IPS-11a (cell line): ENCODE measurements around the gene LRRC31.

Experiments used
- H3K4me3 ChIP-seq: one replicate; pipeline ENCODE4 v1.5.1; 2013; ENCODE audit warnings: low read depth, low read length, control low read depth

The LRRC31 gene

GRCh38 chr3:169864270-169864669, 5.5 kb downstream of the LRRC31 start:
- H3K4me3 ChIP-seq, result no peak overlapping the region

GRCh38 chr3:169863458-169863899, 6.3 kb downstream of the LRRC31 start:
- H3K4me3 ChIP-seq, result no peak overlapping the region

GRCh38 chr3:169861871-169862270, 7.9 kb downstream of the LRRC31 start:
- no peak overlapping the region for H3K4me3 ChIP-seq

- no peak overlapping the region for H3K4me3 ChIP-seq
These were observed 11.9 kb downstream of the LRRC31 start for GRCh38 chr3:169857811-169858210.

GRCh38 chr3:169855514-169855913, 14.2 kb downstream of the LRRC31 start:
- no peak overlapping the region for H3K4me3 ChIP-seq

GRCh38 chr3:169850618-169851017, 19.1 kb downstream of the LRRC31 start:
- H3K4me3 ChIP-seq, result no peak overlapping the region

GRCh38 chr3:169848741-169849140, 21.0 kb downstream of the LRRC31 start:
- no peak overlapping the region for H3K4me3 ChIP-seq

GRCh38 chr3:169847896-169848295, 21.8 kb downstream of the LRRC31 start:
- H3K4me3 ChIP-seq, result no peak overlapping the region

- H3K4me3 ChIP-seq, result no peak overlapping the region
These were observed 23.1 kb downstream of the LRRC31 start for GRCh38 chr3:169846458-169847193.

GRCh38 chr3:169842960-169843359, 26.8 kb downstream of the LRRC31 start:
- H3K4me3 ChIP-seq, result no peak overlapping the region

- no peak overlapping the region for H3K4me3 ChIP-seq
These were observed 28.6 kb downstream of the LRRC31 start for GRCh38 chr3:169841171-169841570.

- no peak overlapping the region for H3K4me3 ChIP-seq
These were observed 31.2 kb downstream of the LRRC31 start for GRCh38 chr3:169838511-169839030.

GRCh38 chr3:169836942-169837275, 32.8 kb downstream of the LRRC31 start:
- H3K4me3 ChIP-seq, result no peak overlapping the region

- H3K4me3 ChIP-seq, result no peak overlapping the region
These were observed 33.4 kb downstream of the LRRC31 start for GRCh38 chr3:169836078-169836941.

GRCh38 chr3:169835533-169835932, 34.2 kb downstream of the LRRC31 start:
- no peak overlapping the region for H3K4me3 ChIP-seq

- no peak overlapping the region for H3K4me3 ChIP-seq
These were observed 42.0 kb downstream of the LRRC31 start for GRCh38 chr3:169827712-169828111.

GRCh38 chr3:169825316-169825715, 44.4 kb downstream of the LRRC31 start:
- H3K4me3 ChIP-seq, result no peak overlapping the region

- no peak overlapping the region for H3K4me3 ChIP-seq
These were observed 46.8 kb downstream of the LRRC31 start for GRCh38 chr3:169822983-169823382.

- H3K4me3 ChIP-seq, result no peak overlapping the region
These were observed 47.2 kb downstream of the LRRC31 start for GRCh38 chr3:169822540-169822939.

- no peak overlapping the region for H3K4me3 ChIP-seq
These were observed 47.6 kb downstream of the LRRC31 start for GRCh38 chr3:169822091-169822490.

GRCh38 chr3:169818316-169818715, 51.4 kb downstream of the LRRC31 start:
- no peak overlapping the region for H3K4me3 ChIP-seq

GRCh38 chr3:169815590-169816150, 54.1 kb downstream of the LRRC31 start:
- H3K4me3 ChIP-seq, result no peak overlapping the region
